HepG2 (cell line): ENCODE data around the gene DHX29. TPM values are rescaled to one million over a fixed set of nuclear protein-coding genes. Genes with fewer than 3 reads are reported as not detected.
A peak's percentile ranks its signal among the peaks of the same experiment; 100 is the strongest.

Source experiments
- ATF1 ChIP-seq: IDR thresholded peaks from 2 replicates; pipeline ENCODE4 v1.6.1; 2016; ENCODE audit warnings: mild to moderate bottlenecking, control low read depth
- BORCS8-MEF2B ChIP-seq: sonication (generic); formaldehyde crosslinking; IDR thresholded peaks from 2 replicates; pipeline ENCODE4 v1.8.0; 2022; ENCODE audit warnings: mild to moderate bottlenecking, missing genetic modification reagents
- HCFC1 ChIP-seq: fragments of 150-350 bp; IDR thresholded peaks from 2 replicates; pipeline ENCODE4 v1.6.1; 2014; ENCODE audit warnings: low read depth, low read length
- KIAA2018 ChIP-seq: sonication (generic); formaldehyde crosslinking; IDR thresholded peaks from 2 replicates; pipeline ENCODE4 v1.5.0; 2020; ENCODE audit warnings: mild to moderate bottlenecking, missing genetic modification reagents, borderline replicate concordance
- KLF9 ChIP-seq: IDR thresholded peaks from 2 replicates; pipeline ENCODE4 v1.6.1; 2016; ENCODE audit warnings: low read depth
- ZFP37 ChIP-seq: sonication (generic); formaldehyde crosslinking; IDR thresholded peaks from 2 replicates; pipeline ENCODE4 v1.4.0; 2020; ENCODE audit warnings: missing genetic modification reagents, borderline replicate concordance
- ZNF260 ChIP-seq: sonication (generic); formaldehyde crosslinking; IDR thresholded peaks from 2 replicates; pipeline ENCODE4 v1.4.0; 2020; ENCODE audit warnings: missing genetic modification reagents, low read depth, mild to moderate bottlenecking, borderline replicate concordance
- ZSCAN9 ChIP-seq: IDR thresholded peaks from 2 replicates; pipeline ENCODE4 v1.6.1; 2016; ENCODE audit warnings: borderline replicate concordance
- polyA plus RNA-seq, 8 experiments: library from polyadenylated mRNA; depleted of rRNA in 3 of 8; stranded (reverse) in 7 of 8; unstranded in 1 of 8; fragments of >200 nt; fragmentation: Illumina TruSeq in 4 of 8; extraction: Trizol in 4 of 8; gene quantifications; 2 replicates each; pipeline versions ENCODE4 v1.2.1 to v1.2.3, GENCODE V29; 2011 to 2016; ENCODE audit warnings: low read depth in 4 of 8, missing spikeins in 1 of 8, mixed read lengths in 1 of 8; ENCODE audit not compliant: insufficient read depth in 1 of 8
- total RNA-seq, 5 experiments: library from RNA; depleted of rRNA; stranded (reverse); fragments of >200 nt; fragmentation: Illumina TruSeq; extraction: Trizol; gene quantifications; 2 replicates each; pipeline ENCODE4 v1.2.3, GENCODE V29; 2016; ENCODE audit warnings: low read depth in 1 of 5
- TF ChIP-seq, protein P1 (sequence below): sonication (generic); formaldehyde crosslinking; IDR thresholded peaks from 2 replicates; pipeline ENCODE4 v1.8.1; 2022; ENCODE audit warnings: low read depth, mild to moderate bottlenecking, missing genetic modification reagents
- TF ChIP-seq, protein P2 (sequence below): sonication (generic); formaldehyde crosslinking; IDR thresholded peaks from 2 replicates; pipeline ENCODE4 v1.8.0; 2022; ENCODE audit warnings: missing genetic modification reagents, mild to moderate bottlenecking, moderate library complexity, borderline replicate concordance

Gene DHX29
- total and polyA plus RNA-seq, 2 of the 13 experiments (the other 11 are each of a cell fraction or from before 2014, with no cell fraction given): 1.9 to 22.0 TPM

DNA sequence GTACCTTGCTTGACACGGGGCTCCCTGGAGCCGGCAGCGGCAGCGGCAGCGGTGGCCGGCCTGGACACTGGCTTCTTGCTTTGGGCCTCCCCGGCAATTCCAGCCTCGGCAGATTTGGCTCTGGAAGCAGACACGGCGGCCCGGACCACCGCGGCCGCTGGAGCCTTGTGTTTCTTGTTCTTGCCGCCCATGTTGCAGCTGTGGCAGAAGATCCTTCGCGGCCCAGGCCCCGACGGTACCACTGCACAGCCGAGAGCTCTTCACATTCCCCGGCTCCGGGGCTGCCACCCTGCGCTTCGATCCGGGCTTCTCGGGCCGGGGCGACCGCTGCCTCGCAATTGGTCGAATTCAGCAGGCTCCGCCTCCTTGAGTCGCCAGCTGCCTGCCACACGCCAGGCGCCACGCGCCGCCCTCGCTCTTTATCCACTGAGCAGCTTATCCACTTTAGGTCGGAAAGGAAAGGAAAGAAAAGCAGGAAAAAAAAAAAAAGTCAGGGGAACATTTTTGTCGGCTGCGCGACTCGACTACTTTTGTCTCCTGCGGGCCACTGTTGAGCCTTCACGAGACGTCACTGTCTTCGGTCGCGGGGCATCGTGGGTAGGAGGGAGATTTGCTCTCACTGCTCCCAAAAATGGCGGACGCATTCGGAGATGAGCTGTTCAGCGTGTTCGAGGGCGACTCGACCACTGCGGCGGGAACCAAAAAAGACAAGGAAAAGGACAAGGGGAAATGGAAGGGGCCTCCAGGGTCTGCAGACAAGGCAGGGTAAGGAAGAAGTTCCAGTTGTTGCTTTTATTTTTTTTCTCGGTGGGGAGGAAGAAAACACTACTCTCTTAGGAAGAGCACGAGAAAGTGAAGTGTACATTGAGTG, at the start of gene DHX29, which contains the start of gene MTREX (continued):
- TF ChIP-seq KIAA2018 (CRISPR knock-in tag) (no peak), HCFC1 (peak; percentile 42; the same call in 1 of the 2 replicates), BORCS8-MEF2B (peak; percentile 69), ZSCAN9 (CRISPR knock-in tag) (0 out of 2 replicates have a peak, but pooled peaks have one; percentile 71), KLF9 (CRISPR knock-in tag) (0 out of 2 replicates have a peak, but pooled peaks have one; percentile 80), ATF1 (CRISPR knock-in tag) (peak; percentile 94), ZNF260 (CRISPR knock-in tag) (no peak), ZFP37 (CRISPR knock-in tag) (no peak)
- TF ChIP-seq, protein P1, sequence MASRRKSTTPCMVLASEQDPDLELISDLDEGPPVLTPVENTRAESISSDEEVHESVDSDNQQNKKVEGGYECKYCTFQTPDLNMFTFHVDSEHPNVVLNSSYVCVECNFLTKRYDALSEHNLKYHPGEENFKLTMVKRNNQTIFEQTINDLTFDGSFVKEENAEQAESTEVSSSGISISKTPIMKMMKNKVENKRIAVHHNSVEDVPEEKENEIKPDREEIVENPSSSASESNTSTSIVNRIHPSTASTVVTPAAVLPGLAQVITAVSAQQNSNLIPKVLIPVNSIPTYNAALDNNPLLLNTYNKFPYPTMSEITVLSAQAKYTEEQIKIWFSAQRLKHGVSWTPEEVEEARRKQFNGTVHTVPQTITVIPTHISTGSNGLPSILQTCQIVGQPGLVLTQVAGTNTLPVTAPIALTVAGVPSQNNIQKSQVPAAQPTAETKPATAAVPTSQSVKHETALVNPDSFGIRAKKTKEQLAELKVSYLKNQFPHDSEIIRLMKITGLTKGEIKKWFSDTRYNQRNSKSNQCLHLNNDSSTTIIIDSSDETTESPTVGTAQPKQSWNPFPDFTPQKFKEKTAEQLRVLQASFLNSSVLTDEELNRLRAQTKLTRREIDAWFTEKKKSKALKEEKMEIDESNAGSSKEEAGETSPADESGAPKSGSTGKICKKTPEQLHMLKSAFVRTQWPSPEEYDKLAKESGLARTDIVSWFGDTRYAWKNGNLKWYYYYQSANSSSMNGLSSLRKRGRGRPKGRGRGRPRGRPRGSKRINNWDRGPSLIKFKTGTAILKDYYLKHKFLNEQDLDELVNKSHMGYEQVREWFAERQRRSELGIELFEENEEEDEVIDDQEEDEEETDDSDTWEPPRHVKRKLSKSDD: peak; percentile 24; the same call in 1 of the 2 replicates
- TF ChIP-seq, protein P2, sequence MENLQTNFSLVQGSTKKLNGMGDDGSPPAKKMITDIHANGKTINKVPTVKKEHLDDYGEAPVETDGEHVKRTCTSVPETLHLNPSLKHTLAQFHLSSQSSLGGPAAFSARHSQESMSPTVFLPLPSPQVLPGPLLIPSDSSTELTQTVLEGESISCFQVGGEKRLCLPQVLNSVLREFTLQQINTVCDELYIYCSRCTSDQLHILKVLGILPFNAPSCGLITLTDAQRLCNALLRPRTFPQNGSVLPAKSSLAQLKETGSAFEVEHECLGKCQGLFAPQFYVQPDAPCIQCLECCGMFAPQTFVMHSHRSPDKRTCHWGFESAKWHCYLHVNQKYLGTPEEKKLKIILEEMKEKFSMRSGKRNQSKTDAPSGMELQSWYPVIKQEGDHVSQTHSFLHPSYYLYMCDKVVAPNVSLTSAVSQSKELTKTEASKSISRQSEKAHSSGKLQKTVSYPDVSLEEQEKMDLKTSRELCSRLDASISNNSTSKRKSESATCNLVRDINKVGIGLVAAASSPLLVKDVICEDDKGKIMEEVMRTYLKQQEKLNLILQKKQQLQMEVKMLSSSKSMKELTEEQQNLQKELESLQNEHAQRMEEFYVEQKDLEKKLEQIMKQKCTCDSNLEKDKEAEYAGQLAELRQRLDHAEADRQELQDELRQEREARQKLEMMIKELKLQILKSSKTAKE (CRISPR knock-in tag): no peak
